Measurements from ENCODE around the gene FAM131A. TPM values are rescaled to one million over a fixed set of nuclear protein-coding genes. Genes with fewer than 3 reads are reported as not detected.

The FAM131A gene
- total and polyA plus RNA-seq, 9 of the 15 experiments (the other 6 are each of a cell fraction or from before 2014, with no cell fraction given), result 0.48 to 11.1 (median 4.3) TPM

DNA sequence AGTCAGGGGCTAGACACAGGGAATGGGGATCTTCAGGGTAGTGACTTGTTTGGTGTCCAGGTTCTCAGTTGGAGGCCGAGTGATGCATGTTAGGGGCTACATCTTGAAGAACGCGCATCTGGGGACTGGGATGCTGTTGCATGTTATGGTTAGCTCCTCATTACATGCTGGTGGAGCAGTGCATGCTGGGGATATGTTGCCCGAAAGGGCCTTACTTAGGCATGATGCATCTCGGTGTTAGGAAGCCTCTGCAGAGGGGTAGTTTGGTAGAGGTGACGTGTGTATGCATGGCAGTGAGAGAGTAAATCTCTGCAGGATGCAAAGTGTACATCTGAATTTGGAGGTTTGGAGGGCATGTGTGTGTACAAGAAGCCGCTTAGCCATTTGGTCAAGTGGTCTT is 20.6 kb upstream of the FAM131A start (continued):
- TF ChIP-seq, protein P1, sequence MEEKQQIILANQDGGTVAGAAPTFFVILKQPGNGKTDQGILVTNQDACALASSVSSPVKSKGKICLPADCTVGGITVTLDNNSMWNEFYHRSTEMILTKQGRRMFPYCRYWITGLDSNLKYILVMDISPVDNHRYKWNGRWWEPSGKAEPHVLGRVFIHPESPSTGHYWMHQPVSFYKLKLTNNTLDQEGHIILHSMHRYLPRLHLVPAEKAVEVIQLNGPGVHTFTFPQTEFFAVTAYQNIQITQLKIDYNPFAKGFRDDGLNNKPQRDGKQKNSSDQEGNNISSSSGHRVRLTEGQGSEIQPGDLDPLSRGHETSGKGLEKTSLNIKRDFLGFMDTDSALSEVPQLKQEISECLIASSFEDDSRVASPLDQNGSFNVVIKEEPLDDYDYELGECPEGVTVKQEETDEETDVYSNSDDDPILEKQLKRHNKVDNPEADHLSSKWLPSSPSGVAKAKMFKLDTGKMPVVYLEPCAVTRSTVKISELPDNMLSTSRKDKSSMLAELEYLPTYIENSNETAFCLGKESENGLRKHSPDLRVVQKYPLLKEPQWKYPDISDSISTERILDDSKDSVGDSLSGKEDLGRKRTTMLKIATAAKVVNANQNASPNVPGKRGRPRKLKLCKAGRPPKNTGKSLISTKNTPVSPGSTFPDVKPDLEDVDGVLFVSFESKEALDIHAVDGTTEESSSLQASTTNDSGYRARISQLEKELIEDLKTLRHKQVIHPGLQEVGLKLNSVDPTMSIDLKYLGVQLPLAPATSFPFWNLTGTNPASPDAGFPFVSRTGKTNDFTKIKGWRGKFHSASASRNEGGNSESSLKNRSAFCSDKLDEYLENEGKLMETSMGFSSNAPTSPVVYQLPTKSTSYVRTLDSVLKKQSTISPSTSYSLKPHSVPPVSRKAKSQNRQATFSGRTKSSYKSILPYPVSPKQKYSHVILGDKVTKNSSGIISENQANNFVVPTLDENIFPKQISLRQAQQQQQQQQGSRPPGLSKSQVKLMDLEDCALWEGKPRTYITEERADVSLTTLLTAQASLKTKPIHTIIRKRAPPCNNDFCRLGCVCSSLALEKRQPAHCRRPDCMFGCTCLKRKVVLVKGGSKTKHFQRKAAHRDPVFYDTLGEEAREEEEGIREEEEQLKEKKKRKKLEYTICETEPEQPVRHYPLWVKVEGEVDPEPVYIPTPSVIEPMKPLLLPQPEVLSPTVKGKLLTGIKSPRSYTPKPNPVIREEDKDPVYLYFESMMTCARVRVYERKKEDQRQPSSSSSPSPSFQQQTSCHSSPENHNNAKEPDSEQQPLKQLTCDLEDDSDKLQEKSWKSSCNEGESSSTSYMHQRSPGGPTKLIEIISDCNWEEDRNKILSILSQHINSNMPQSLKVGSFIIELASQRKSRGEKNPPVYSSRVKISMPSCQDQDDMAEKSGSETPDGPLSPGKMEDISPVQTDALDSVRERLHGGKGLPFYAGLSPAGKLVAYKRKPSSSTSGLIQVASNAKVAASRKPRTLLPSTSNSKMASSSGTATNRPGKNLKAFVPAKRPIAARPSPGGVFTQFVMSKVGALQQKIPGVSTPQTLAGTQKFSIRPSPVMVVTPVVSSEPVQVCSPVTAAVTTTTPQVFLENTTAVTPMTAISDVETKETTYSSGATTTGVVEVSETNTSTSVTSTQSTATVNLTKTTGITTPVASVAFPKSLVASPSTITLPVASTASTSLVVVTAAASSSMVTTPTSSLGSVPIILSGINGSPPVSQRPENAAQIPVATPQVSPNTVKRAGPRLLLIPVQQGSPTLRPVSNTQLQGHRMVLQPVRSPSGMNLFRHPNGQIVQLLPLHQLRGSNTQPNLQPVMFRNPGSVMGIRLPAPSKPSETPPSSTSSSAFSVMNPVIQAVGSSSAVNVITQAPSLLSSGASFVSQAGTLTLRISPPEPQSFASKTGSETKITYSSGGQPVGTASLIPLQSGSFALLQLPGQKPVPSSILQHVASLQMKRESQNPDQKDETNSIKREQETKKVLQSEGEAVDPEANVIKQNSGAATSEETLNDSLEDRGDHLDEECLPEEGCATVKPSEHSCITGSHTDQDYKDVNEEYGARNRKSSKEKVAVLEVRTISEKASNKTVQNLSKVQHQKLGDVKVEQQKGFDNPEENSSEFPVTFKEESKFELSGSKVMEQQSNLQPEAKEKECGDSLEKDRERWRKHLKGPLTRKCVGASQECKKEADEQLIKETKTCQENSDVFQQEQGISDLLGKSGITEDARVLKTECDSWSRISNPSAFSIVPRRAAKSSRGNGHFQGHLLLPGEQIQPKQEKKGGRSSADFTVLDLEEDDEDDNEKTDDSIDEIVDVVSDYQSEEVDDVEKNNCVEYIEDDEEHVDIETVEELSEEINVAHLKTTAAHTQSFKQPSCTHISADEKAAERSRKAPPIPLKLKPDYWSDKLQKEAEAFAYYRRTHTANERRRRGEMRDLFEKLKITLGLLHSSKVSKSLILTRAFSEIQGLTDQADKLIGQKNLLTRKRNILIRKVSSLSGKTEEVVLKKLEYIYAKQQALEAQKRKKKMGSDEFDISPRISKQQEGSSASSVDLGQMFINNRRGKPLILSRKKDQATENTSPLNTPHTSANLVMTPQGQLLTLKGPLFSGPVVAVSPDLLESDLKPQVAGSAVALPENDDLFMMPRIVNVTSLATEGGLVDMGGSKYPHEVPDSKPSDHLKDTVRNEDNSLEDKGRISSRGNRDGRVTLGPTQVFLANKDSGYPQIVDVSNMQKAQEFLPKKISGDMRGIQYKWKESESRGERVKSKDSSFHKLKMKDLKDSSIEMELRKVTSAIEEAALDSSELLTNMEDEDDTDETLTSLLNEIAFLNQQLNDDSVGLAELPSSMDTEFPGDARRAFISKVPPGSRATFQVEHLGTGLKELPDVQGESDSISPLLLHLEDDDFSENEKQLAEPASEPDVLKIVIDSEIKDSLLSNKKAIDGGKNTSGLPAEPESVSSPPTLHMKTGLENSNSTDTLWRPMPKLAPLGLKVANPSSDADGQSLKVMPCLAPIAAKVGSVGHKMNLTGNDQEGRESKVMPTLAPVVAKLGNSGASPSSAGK (IDR thresholded peaks at IDR 0.05), result no peak
- TF ChIP-seq, protein P2, sequence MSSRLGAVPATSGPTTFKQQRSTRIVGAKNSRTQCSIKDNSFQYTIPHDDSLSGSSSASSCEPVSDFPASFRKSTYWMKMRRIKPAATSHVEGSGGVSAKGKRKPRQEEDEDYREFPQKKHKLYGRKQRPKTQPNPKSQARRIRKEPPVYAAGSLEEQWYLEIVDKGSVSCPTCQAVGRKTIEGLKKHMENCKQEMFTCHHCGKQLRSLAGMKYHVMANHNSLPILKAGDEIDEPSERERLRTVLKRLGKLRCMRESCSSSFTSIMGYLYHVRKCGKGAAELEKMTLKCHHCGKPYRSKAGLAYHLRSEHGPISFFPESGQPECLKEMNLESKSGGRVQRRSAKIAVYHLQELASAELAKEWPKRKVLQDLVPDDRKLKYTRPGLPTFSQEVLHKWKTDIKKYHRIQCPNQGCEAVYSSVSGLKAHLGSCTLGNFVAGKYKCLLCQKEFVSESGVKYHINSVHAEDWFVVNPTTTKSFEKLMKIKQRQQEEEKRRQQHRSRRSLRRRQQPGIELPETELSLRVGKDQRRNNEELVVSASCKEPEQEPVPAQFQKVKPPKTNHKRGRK (tag; IDR thresholded peaks at IDR 0.05), result no peak
- TF ChIP-seq DPF2 (IDR thresholded peaks at IDR 0.05), result no peak
- TF ChIP-seq TBL1XR1 (IDR thresholded peaks at IDR 0.05; ENCODE audit: low read length in 2 of 2), result no peak
- no peak for TF ChIP-seq RUNX1 (IDR thresholded peaks at IDR 0.05; ENCODE audit: low read depth)
- no peak for TF ChIP-seq ZNF436 (CRISPR knock-in tag; IDR thresholded peaks at IDR 0.05)
- TF ChIP-seq RFX7 (CRISPR knock-in tag; IDR thresholded peaks at IDR 0.05), result no peak
